Inferior parietal cortex (tissue), 1 donor: ENCODE data around the gene ADCK2.
"Not testable (repeated sequence)": the region's sequence is repeated elsewhere in the genome, so short reads cannot be mapped to it uniquely, and the experiment has no call there.

ENCODE experiments used
- DNase-seq: peaks from one replicate; pipeline ENCODE4 v3.0.0-alpha.2; 2016; ENCODE audit errors: extremely low spot score

The ADCK2 gene

DNA sequence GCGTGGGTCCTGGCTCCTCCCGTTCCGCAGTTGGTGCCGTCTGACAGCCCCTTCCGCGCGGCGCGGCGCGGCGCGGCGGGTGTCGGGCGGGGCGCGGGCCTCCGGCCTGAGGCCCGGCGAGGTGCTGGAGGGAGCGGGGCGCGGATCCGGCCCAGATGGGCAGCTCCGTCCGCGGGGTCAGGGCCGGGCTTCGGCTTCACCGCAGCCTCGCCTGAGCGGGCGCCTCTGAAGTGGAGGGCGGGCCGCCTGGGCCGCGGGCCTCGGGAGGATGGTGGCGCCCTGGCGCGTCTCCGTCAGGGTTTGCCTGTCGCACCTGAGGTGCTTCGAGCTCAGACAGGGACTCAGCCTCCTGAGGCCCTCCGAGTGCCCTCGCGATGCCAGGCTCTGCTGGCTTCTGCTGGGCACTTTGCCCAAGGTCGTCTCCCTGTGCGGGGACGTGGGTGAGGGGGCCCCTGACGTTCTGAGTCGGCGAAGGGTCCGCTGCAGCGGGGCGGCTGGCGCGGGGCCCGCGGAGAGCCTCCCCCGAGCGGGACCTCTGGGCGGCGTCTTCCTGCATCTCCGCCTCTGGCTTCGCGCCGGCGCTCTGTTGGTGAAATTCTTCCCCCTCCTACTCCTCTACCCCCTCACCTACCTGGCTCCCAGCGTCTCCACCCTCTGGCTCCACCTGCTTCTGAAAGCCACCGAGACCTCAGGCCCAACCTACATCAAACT, 473 bp downstream of the ADCK2 start:
- no peak for DNase-seq

DNA sequence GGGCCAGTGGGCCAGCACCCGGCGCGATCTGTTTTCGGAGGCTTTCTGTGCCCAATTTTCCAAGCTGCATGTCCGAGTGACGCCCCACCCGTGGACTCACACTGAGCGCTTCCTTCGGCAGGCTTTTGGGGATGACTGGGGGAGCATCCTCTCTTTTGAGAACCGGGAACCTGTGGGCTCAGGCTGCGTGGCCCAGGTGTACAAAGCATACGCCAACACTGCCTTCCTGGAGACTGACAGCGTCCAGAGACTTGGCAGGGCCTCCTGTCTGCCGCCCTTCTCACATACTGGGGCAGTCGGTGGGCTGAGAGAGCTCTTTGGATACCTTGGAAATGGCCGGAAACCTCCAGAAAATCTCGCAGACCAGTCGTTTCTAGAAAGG, 1.0 kb downstream of the ADCK2 start:
- DNase-seq: peak; percentile 22

DNA sequence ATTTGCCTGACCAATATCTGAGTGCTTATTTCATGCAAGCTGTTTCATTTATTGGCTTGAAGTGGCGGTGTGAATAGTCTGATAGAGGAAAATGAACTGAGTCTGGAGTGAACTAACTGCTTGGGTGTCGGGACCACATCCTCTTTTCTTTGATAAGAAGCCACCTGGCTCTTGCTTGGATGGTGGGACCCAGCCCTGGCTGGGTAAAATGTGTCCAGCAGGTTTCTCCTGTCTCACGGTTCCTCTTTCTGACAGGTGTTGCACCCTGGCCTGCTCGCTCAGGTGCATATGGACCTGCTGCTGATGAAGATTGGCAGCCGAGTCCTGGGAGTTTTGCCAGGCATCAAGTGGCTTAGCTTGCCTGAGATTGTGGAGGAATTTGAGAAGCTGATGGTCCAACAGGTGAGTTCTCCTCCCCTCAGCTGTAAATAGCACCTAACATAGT, 1.6 kb downstream of the ADCK2 start:
- DNase-seq: no peak

DNA sequence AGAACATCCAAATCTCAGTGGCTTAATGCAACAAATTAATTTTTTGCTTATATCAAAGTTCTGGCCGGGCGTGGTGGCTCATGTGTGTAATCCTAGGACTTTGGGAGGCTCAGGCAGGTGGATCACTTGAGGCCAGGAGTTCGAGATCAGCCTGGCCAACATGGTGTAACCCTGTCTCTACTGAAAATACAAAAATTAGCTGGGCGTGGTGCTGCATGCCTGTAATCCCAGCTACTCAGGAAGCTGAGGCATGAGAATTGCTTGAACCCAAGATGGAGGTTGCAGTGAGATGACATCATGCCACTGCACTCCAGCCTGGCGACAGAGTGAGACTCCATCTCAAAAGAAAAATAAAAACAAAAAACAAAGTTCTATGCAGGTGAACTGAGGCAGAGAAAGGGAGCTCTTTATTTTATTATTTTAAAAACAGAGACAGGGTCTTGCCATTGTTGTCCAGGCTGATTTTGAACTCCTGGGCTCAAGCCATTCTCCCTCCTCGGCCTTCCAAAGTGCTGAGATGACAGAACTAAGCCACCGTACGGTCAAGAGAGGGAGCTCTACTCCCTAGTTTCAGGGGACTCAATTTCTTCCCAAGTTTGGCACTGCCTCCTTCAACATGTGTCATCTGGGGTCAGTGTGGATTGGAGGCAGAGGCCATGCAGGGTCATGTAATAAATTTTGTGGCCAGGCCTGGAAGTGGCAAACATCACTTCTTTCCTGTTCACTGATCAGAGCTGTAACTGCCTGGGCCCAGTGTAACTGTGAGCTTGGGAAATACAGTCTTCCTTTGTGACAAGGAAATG, 2.4 kb downstream of the ADCK2 start:
- DNase-seq: peak; percentile 80

DNA sequence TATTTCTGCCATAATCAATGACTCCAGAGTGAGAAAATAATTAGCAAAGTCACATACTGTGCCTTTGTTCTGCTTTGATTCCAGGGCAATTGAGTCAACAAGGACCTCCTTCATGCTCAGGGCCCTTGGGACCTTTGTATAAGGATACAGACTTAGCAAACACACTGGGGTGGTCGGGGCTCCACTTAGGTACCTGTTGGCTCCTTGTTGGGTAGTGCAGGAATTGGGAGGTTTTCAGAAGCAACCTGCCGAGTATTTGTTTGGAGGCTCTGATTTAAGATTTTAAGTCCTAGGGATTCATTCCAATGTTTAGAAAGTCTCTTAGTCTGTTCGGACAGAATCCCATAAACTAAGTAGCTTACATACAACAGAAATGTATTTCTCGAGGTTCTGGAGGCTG, 3.0 kb downstream of the ADCK2 start:
- no peak for DNase-seq

DNA sequence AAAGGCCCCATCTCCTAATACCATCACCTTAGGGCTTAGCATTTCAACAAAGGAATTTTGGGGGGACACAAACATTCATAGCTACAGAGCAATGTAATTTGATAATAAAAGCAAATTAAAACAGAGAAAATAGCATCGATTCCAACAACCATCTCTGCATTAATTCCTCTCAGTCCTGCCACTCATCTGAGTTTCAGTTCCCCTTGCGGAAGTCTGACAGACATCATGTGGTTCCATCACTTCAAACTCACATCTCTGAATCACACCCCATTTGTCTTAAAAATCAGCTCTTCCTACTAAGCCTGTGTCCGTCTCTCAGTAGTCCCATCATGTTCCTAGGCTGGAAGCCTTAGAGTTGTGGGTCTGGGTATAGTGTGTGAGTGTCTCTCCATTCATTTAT, 3.6 kb downstream of the ADCK2 start:
- DNase-seq: no peak

DNA sequence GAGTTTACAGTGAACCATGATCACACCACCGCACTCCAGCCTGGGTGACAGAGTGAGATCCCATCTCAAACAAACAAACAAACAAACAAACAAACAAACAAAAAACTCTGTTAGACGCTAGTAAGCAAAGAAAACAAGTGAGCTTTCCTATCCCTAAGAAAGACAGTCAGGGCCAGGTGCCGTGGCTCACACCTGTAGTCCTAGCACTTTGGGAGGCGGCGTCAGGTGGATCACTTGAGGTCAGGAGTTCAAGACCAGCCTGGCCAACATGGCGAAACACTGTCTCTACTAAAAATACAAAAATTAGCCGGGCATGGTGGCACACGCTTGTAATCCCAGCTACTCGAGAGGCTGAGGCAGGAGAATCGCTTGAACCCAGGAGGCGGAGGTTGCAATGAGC, 4.2 kb downstream of the ADCK2 start:
- DNase-seq: not testable (repeated sequence)

DNA sequence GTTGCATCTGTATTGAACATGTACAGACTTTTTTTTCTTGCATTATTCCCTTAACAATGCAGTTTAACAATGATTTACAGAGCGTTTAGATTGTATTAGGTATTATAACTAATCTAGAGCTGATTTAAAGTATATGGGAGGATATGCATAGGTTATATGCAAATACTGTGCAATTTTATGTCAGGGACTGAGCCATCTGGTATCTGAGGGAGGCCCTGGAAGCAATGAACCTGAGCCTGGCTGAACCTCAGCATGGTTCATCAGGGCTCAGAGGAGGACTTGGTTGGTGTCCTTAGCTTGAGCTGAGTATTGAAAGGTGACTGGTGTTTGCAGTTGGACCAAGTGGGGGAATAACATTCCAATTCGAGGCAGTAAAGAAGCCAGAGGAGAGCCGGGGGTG, 4.8 kb downstream of the ADCK2 start:
- DNase-seq: no peak

DNA sequence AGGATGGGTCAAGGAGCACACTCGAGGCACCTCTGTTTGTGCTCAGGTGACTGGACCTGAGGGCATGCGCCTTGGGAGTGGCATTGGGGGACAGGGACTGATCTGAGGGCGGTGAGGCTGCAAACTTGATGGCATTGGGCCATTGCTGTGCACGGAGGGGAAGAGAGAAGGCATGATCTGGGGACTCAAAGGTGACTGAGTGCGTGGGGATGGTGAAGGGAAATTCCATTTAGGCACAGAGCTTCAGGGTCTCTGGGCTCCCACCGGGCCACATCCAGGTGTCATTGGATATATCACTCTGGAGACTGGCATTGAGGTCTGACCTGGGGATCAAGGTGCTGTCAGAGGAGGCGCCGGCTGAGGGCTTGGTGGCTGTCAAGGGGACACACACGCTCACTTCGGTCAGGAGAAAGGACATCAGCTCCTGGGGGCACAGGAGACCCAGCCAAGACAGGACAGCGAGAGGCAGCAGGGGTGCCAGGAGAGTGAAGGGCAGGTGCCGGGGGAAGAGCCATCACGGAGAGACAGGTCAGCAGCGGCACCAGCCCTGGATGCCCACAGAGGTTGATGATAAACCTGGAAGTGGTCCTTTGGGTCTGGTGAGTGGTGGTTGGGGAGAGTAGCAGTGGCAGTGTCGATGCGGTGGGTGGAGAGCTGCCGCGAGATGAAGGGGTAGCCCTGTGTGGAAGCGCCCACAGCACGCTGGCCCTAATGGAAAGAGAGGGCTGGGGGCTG, 5.5 kb downstream of the ADCK2 start:
- DNase-seq: no peak

DNA sequence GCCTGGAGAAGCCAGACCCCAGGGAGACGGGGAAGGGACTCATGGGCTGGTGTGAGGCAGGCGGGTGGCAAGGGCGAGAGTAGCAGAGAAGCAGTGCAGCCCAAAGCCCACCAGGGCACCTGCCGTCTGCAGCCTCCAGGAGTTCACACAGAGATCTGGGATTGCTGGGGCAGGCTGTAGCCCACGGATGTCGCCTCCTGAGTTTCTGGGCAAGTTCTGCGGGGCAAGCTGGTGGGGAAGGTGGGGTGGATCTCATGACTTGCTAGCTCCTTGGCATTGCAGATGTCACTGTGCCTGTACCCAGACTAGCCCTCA, 6.0 kb downstream of the ADCK2 start:
- DNase-seq: no peak

DNA sequence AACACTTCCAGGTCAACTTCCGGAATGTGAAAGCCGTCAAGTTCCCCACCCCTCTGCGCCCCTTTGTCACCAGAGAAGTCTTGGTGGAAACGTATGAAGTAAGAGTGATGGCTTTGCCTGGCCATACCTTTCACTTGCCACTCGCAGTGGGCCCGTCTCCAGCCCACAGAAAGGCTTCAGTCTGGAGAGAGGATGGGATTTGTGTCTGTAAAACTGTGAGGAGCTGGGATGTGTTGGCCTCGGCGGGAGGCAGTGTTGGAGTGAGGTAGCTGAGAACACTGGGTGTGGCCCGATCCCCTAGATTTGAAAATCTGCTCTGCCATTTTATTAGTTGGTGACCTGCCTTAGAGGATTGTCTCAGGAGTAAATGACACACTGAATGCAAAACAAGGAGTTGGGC, 6.4 kb downstream of the ADCK2 start:
- no peak for DNase-seq

DNA sequence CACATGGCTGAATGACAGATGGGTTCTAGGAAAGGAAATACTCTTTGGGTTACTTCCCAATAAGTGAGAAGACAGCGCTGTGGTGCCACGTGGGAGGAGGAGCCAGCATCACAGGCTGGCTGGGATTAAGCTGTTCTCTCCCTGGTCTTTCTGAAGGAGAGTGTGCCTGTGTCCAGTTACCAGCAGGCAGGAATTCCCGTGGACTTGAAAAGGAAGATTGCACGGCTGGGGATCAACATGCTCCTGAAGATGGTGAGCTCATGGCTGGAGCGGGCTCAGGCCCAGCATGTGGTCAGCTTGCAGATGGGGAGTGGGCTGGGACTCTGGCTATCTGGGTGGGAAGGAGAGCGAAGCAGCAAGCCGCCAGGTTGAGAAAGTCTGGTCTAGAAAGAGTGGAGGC, 8.1 kb downstream of the ADCK2 start:
- no peak for DNase-seq

DNA sequence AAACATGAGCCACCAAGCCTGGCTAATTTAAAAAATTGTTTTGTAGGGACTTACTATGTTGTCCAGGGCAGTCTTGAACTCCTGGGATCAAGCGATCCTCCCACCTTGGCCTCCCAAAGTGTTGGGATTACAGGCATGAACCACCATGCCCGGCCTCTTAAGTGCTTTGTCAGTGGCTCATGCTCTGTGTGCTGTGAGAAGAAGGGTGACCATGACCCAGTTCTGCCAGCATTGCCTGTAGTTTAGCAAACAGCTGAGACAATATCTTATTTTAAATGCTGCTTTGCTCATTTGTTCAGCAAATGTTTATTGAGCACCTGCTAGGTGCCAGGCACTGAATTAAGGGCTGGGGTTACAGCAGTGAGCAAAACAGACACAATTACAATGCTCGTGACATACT, 9.0 kb downstream of the ADCK2 start:
- no peak for DNase-seq

DNA sequence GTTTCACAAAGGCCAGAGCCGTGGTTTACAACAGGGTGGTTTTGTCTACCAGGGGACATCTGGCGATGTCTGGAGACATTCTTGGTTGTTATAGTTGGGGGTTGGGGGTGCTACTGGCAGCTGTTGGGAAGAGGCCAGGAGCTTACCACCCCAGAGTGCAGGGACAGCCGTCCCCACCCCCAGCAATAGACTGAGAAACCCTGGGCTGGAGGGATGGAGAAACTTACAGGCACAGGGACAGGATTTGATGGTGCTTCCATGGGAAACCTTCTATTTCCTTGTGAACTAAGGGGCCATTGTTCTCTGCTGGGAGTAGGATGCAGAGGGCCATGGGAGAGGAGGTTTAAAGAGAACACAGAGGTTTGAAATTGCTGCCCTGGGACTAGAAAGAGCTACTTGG, 10.9 kb downstream of the ADCK2 start:
- no peak for DNase-seq

DNA sequence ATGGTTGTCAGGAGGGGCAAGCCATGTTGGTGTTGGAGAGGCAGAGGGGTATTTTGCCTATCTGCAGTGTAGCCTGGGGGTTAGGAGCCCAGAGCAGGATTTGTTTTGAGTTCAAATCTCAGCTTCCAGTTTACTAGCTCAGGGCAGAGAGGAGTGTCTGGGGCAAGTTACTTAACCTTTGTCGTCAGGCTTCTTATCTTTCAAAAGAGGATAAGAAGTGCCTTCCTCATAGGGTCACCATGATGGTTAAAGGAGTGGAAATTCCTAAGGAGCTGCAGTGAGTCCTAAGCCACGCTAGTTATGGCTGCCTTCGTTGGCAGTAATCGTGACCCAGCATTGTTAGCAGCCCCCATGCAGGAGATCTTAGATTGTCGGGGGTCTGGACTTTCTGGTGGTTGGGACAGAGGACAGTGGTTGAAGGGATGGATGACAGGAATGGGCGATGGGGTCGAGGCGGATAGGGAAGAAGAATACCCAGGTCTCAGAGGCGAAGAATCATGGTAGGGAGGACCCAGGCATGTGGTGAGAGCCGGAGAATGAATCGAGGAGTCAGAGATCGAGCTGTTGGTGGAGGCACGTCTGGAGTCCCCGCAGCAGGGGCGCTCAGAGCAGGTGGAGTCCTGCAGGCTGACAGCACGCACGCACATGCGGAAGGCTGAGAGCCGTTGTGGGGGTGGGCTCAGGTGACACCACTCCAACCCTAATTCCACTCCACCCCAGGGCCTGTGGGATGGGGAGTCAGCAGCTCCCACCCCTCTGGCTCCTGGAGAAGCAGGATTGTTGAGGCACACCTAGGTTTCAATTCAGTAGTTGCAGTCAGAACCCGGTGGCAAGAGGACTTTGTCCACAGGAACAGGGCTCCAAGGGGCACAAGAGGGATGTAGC, 11.6 kb downstream of the ADCK2 start:
- DNase-seq: no peak

DNA sequence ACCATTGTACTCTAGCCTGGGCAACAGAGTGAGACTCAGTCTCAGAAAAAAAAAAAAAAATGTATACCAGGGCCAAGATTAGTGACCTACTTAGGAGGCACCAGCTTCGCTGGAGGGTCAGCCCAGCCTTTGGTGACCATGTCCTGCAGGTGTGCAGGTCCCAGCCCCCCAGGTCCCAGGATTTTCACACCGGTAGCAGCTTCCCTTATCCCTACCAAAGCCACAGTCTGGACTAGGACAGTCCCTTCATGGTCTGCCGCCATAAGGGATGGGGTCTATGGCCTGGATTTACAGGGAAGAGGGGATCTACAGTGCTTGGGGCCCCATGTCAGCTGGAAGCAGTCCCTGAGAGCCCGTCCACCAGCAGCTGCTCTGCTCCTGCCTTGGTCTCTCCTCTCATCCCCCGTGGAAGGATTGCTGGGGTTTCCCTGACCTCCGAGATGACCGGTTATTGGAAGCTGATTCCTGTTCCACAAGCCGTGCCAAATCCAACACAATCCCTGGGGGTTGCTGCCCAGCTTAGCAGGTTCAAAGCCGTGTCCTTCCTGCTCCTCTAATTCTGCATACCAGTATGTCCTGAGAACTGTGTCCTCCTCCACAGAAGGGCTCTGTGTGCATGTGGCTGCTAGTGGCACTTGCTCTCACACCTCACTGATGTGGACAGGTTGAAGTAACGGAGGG, 12.8 kb downstream of the ADCK2 start:
- DNase-seq: no peak

DNA sequence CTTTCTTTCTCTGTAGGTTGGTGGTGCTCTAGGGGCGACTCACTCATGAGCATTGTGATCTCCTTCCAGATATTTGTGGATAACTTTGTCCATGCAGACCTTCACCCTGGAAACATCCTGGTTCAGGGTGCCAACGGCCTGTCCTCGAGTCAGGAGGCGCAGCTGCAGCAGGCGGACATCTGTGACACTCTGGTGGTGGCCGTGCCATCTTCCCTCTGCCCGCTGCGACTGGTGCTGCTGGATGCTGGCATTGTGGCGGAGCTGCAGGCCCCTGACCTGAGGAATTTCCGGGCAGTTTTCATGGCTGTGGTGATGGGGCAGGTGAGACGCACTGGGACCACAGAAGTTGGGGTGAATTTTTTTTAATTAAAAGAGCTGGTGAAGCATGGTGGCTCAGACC, 14.2 kb downstream of the ADCK2 start:
- DNase-seq: no peak

DNA sequence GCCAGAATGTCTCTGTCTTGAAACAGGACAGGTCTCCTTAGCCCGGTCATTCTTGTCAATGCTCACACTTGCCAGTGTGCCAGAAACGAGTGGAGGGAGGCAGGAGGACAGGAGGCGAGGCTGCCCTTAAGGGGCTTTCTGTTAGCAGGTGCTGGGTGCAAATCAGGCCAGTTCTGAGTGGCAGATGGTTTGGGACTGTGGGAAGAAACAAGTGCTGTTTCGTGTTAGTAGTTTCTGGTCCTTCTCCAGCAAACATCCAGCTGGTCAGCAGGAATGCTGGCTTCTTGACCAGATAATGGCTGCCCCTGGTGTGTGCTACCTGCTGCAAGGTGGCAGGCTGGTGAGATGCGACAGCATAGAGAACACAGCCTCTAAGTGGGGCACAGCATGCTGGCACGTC, 15.6 kb downstream of the ADCK2 start:
- no peak for DNase-seq

DNA sequence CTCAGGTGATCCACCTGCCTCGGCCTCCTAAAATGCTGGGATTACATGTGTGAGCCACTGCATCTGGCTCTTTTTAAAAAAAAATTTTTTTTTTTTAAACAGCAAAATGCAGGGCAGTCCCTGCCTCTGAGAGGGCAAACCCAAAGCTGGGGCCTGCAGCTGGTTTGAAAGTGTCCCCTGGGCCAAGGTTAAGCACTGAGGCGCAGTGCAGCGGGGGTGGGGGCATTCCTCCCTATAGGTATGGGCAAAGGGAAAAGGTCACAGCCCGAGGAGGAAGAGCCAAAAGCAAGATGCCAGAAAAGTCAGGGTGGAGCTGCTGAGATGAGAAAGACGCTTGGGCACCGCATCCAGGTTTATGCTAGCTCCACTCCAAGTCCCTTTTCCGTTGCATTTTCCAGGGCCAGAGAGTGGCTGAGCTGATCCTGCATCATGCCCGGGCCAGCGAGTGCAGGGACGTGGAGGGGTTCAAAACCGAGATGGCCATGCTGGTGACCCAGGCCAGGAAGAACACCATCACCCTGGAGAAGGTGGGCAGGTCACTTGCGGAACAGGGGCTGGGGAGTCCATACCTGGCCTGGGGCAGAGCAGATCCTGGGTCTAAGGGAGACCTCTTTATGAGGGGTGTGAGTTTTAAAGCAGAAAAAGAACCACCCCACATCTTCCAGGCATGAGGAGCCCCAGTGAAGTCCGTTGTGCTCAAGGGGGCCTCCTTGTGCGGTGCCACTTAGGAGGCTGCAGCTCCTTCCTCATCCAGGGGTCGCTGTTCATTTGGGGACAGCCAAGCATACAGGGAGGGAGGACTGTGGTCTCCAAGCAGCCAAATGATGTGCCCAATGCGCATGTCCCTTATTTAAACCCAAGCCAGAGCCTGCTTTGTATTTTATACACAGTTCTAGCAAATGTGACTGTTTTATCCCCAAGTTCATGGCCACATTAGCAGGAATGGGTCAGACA, 16.7 kb downstream of the ADCK2 start:
- no peak for DNase-seq

DNA sequence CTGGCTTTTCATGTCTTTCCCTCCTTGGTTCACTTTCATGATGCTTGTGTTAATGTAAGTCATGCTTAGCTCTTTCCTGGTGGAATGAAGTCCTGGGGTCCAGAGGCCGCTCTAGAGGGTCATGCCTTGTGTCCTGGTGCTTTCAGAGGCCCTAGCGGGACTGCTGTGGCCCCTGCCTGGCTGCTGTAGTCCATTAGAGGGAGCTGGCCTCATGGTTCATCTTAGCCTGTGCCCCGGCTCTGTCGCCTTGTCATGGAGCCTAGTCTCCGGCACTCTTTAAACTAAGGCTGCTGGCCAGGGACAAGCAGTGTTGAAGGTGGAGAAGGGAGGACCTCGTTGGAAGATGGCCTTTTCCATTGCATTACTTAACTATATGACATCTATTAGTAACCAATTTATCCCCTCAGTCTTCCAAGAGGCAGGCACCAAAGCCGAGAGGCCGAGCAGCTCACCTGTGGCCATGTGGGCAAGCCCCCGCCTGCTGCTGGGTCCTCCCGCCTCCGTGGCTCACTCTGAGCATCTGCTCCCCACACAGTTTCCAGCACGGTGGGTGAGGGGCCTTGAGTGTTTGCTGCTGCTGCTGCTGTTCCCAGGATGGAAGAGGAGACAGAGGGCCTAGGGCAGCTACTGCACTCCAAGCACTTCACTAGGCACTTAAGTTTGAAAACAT, 18.8 kb downstream of the ADCK2 start:
- no peak for DNase-seq
